VCaP (cell line): ENCODE data around the gene SPSB2.
"Not testable (repeated sequence)": the region's sequence is repeated elsewhere in the genome, so short reads cannot be mapped to it uniquely, and the experiment has no call there.

ENCODE experiments used
- H3K27ac ChIP-seq: fragments of 450-650 bp; 2 replicates; pipeline ENCODE4 v1.5.1; 2017
- TF ChIP-seq, protein P1 (sequence below): fragments of 450-650 bp; conservative IDR thresholded peaks from 2 replicates; pipeline ENCODE4 v1.5.1; 2017; ENCODE audit warnings: mild to moderate bottlenecking, moderate library complexity

The SPSB2 gene

DNA sequence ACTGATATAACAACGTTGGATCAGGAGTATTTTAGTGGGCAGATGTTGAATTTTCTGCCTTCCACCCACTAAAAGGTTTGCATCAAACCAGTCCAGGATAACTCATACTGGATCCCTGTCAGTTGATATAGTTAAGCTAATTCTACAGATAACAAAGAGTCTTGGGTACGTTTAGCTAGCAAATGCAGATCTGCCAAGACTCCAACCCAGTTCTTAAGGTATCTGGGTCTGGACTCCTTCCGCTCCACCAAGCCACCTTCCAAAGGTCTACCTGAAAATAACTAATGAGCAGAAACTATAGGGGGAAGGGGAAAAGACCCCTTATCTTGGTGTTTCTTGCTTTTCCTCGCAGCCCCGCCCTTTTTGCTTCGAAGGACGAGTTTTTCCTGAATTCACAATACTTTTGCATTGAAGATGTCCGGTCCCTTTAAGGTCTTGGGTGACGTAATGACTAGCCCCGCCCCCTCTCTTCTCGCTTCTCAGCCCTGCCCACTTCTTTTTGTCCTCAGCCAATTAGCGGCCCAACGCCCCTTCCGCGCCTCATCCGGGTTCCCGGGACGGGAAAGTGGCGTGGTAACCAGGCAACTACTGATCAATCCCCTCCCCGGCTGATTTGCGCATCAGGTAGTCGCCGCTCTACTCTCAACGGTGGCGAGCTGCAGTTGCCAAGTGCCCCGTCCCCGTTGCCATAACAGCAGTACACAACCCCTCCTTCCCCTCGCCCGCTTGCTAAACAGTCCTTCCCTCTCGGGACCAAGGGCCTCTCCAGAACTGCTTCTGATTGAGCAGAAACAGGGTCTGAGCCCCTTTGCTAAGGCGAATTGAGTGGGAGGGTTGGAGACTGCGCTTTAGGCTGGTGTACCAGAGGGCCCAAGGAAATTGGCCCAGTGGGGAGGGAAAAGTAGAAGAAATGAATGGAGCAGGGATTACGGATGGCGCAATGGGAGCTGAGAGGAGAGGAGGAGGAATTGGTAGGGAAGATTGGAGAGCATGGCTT, 31.5 kb upstream of the SPSB2 start, which contains the start of gene LRRC23:
Gene LRRC23, plus strand, starts transcription at position 543 of the 997 bp plus-strand sequence. CDS start 812 bp downstream, outside the sequence.
- peak within 1 kb of the TSS; percentile 67 for H3K27ac ChIP-seq
- TF ChIP-seq, protein P1, sequence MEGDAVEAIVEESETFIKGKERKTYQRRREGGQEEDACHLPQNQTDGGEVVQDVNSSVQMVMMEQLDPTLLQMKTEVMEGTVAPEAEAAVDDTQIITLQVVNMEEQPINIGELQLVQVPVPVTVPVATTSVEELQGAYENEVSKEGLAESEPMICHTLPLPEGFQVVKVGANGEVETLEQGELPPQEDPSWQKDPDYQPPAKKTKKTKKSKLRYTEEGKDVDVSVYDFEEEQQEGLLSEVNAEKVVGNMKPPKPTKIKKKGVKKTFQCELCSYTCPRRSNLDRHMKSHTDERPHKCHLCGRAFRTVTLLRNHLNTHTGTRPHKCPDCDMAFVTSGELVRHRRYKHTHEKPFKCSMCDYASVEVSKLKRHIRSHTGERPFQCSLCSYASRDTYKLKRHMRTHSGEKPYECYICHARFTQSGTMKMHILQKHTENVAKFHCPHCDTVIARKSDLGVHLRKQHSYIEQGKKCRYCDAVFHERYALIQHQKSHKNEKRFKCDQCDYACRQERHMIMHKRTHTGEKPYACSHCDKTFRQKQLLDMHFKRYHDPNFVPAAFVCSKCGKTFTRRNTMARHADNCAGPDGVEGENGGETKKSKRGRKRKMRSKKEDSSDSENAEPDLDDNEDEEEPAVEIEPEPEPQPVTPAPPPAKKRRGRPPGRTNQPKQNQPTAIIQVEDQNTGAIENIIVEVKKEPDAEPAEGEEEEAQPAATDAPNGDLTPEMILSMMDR, result no peak

DNA sequence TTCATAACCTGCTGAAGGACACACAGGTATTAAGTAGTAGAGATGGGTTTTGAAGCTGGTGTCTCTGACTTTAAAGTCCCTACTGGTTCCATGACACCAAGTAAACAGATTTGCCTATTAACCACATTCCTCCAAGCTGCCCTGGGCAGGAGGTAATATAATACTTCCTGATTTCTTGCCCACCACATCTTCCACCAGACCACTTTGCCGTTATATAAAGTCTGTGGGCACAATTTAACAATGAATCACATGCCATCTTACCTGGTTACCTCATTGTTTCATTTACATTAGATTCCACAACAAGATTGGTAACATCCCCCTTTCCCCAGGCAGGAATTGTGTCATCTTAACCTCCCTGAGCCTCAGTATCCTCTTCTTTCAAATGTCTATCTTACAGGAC, 30.6 kb upstream of the SPSB2 start:
- TF ChIP-seq, protein P1, result no peak
- H3K27ac ChIP-seq, result peak overlapping the region; percentile 67

DNA sequence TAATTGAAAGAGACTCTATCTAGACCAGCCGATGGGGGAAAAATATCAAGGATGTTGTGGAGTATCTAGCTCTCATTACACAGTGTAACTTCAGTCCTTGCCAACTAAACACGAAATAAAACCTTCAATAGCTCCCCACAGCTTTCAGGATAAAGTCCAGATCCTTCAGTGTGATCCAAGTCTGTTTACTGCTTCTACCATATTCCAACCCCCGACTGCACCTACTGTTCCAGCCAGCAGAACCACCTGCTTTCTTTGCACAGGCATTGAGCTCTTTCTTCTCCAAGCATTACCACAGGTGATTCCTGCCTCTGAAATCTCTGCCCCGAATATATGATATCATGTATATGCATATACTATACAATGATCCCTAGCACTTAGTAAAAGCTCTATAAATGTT, 29.3 kb upstream of the SPSB2 start:
- H3K27ac ChIP-seq, result no peak overlapping the region
- TF ChIP-seq, protein P1, result no peak

DNA sequence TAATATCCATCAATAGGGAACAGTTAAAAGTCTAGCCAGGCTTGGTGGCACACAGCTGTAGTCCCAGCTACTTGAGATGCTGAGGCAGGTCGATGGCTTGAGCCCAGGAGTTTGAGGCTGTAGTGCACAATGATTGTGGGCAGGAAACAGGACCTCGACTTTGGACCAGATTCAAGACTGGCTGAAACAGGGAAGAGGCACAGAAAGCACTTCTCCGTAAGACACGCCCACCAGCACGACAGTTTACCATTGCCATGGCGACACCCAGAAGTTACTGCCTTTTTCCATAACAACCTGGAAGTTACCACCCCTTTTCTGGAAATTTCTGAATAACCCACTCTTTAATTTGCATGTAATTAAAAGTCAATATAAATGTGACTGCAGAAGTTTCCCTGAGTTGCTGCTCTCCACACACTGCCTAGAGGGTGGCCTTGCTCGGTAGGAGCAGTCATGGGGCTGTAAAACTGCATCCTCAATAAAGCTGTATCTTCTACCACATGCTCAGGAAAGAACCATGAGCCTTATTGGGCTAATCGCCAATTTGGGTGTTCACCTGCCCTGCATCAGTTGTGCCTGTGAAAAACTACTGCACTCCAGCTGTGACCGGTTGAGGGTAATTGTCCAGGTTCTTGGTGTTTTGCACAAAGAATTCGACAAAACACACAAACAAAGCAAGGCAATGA, 26.9 kb upstream of the SPSB2 start:
- TF ChIP-seq, protein P1, result no peak
- H3K27ac ChIP-seq, result peak overlapping the region; percentile 32; the same call in 1 of the 2 replicates

DNA sequence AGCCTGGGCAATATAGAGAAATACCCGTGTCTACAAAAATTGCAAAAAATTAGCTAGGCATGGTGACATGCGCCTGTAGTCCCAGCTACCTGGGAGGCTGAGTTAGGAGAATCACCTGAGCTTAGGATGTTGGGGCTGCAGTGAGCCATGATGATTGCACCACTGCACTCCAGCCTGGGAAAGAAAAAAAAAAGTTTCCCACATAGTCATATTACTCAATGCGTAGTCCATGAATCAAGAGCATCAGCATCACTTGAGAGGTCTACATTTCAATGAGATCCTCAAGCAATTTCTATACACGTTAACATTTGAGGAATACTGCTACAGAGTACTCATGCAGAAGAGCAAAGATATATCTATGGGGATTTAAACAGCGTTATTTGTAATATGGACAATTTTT, 26.3 kb upstream of the SPSB2 start:
- TF ChIP-seq, protein P1, result no peak
- H3K27ac ChIP-seq, result peak overlapping the region; percentile 32; the same call in 1 of the 2 replicates

DNA sequence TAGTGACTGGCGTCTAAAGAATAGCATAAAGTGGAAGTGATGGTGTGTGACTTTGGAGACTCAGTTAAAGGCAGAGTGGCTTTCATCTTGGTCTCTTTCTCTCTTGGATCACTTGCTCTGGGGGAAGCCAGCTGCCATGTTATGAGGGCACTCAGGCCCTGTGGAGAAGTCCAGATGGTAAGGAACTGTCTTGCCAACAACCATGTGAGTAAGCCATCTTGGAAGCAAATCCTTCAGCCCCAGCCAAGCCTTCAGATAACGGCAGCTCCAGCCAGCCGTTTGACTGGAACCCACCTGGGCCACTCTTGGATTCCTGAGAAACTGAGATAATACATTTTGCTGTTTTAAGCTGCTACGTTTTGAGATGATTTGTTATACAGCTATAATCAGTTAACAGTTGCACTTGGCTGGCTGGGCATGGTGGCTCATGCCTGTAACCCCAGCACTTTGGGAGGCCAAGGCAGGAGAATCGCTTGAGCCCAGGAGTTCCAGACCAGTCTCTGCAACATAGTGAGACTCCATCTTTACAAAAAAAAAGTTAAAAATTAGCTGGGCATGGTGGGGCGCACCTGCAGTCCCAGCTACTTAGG, 23.8 kb upstream of the SPSB2 start:
- TF ChIP-seq, protein P1, result no peak
- H3K27ac ChIP-seq, result no peak overlapping the region

DNA sequence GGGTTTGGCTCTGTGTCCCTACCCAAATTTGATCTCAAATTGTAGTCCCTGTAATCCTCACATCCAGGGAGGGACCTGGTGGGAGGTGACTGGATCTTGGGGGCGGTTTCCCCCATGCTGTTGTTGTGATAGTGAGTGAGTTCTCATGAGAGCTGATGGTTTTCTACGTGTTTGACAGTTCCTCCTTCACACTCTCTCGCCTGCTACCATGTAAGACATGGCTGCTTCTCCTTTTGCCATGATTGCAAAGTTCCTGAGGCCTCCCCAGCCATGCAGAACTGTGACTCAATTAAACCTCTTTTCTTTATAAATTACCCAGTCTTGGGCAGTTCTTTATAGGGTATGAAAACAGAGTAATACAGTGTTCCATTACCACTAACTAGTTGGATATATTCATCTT, 21.2 kb upstream of the SPSB2 start:
- no peak overlapping the region for H3K27ac ChIP-seq
- TF ChIP-seq, protein P1, result no peak

DNA sequence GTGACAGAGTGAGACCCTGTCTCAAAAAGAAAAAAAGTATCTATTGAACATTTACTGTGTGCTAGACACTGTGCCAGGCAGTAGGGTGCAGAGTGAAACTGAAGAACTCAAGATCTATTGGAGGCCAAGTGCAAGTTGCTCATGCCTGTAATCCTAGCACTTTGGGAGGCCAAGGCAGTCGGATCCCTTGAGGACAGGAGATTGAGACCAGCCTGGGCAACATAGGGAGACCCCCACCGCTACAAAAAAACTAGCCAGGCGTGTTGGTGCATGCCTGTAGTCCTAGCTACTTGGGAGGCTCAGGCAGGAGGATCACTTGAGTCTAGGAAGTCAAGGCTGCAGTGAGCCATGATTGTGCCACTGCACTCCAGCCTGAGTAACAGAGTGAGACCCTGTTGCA, 19.6 kb upstream of the SPSB2 start:
- H3K27ac ChIP-seq, result not testable (repeated sequence)
